ENCODE results near the gene ADSS1. TPM values are rescaled to one million over a fixed set of nuclear protein-coding genes. Genes with fewer than 3 reads are reported as not detected.

ADSS1 gene
- total RNA-seq, 1 donor from 2014 or later: 215 TPM

- ATAC-seq (ENCODE audit: poor library complexity): peak; percentile 97
- intact Hi-C loops (cut with DNase I): no loop called here
Observed at GRCh38 chr14:104752735-104753527, 28.9 kb downstream of the ADSS1 start, which contains the start of gene SIVA1. Gene SIVA1 (plus strand): TSS chr14:104753147. CDS start chr14:104753202, 55 bp downstream.

GRCh38 chr14:104753528-104754212 is 29.6 kb downstream of the ADSS1 start:
- DNase-seq (peak; percentile 56), ATAC-seq (ENCODE audit: poor library complexity) (no peak)
- intact Hi-C loops (cut with DNase I): no loop called here

More at GRCh38 chr14:104752735-104753527, 28.9 kb downstream of the ADSS1 start, which contains the start of gene SIVA1:
- peak; percentile 100 for DNase-seq

- no peak for ATAC-seq (ENCODE audit: poor library complexity)
- no peak for DNase-seq
- intact Hi-C loops (cut with DNase I): no loop called here
Observed at GRCh38 chr14:104754213-104754851, 30.3 kb downstream of the ADSS1 start.

DNA sequence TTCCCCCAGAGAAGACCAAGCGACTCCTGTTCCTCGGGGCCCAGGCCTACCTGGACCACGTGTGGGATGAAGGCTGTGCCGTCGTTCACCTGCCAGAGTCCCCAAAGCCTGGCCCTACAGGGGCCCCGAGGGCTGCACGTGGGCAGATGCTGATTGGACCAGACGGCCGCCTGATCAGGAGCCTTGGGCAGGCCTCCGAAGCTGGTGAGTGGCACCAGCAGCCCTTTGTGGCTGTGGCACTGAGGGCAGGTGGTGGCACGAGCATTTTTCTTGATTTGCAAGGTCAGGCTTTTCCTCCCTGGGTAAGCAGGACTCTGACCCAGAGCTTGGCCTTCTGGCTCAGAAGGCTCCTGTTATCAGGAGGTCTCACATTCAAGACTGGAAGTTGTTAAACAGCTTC is 31.6 kb downstream of the ADSS1 start:
- no peak for DNase-seq
- ATAC-seq (ENCODE audit: poor library complexity): no peak
- intact Hi-C loops (cut with DNase I): no loop called here

- no peak for ATAC-seq (ENCODE audit: poor library complexity)
- no peak for DNase-seq
- intact Hi-C loops (cut with DNase I): no loop called here
Observed at GRCh38 chr14:104756477-104757237, 32.6 kb downstream of the ADSS1 start.

DNA sequence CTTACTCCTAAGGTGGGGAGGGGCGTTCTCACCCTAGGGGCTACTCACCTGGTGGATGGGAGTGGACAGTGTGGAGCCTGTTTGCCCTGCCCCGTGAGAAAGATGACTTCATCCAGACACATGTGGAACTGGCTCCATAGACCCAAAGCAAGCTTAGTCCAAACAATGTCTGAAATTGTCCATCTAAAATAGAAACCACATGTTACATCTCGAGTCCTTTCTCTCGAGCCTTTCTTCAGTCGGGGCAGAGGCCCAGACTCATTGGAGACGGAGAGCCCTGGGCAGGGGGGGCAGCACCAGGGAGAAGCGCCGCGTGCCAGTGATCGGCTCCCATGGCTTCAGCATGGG is 33.2 kb downstream of the ADSS1 start:
- no peak for DNase-seq
- intact Hi-C loops (cut with DNase I): no loop called here
- no peak for ATAC-seq (ENCODE audit: poor library complexity)

- ATAC-seq (ENCODE audit: poor library complexity) (no peak), DNase-seq (no peak)
- intact Hi-C loops (cut with DNase I): no loop called here
Observed at GRCh38 chr14:104757681-104758392, 33.8 kb downstream of the ADSS1 start.

GRCh38 chr14:104758981-104759969 is 35.2 kb downstream of the ADSS1 start:
- ATAC-seq (ENCODE audit: poor library complexity) (no peak), DNase-seq (no peak)
- intact Hi-C loops (cut with DNase I): no loop called here

DNA sequence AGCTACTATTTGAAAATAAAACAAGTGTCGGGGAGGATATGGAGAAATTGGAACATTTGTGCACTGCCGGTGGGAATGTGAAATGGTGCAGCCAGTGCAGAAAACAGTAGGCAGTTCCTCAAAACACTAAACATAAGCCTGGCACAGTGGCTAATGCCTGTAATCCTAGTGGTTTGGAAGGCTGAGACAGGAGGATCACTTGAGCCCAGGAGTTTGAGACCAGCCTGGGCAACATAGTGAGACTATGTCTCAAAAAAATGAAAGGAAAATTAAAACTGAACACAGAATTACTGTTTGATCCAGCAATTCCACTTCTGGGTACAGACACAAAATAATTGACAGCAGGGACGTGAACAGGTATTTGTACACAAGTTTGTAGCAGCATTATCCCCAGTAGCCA is 41.5 kb downstream of the ADSS1 start:
- intact Hi-C loops (cut with DNase I): no loop called here
- no peak for DNase-seq
- no peak for ATAC-seq (ENCODE audit: poor library complexity)

- intact Hi-C loops (cut with DNase I): no loop called here
- no peak for ATAC-seq (ENCODE audit: poor library complexity)
- DNase-seq: no peak
Observed at GRCh38 chr14:104766256-104766862, 42.3 kb downstream of the ADSS1 start.

- intact Hi-C loops (cut with DNase I): no loop called here
- ATAC-seq (ENCODE audit: poor library complexity): no peak
- no peak for DNase-seq
Observed at GRCh38 chr14:104766863-104767633, 43.0 kb downstream of the ADSS1 start.

DNA sequence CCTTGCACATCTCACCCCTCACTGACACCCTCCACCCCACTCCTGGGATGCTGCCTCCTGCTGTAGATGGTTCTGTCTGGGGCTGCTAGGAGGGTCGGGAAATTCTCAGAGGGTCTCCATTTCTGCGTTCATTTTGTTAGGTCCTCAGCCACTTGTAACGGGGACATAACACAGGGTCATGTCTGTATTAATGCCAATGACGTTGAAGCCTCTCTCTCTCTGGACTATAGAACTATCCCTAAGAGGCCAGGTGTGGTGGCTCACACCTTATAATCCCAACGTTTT is 43.5 kb downstream of the ADSS1 start:
- ATAC-seq (ENCODE audit: poor library complexity) (no peak), DNase-seq (no peak)
- intact Hi-C loops (cut with DNase I): no loop called here

DNA sequence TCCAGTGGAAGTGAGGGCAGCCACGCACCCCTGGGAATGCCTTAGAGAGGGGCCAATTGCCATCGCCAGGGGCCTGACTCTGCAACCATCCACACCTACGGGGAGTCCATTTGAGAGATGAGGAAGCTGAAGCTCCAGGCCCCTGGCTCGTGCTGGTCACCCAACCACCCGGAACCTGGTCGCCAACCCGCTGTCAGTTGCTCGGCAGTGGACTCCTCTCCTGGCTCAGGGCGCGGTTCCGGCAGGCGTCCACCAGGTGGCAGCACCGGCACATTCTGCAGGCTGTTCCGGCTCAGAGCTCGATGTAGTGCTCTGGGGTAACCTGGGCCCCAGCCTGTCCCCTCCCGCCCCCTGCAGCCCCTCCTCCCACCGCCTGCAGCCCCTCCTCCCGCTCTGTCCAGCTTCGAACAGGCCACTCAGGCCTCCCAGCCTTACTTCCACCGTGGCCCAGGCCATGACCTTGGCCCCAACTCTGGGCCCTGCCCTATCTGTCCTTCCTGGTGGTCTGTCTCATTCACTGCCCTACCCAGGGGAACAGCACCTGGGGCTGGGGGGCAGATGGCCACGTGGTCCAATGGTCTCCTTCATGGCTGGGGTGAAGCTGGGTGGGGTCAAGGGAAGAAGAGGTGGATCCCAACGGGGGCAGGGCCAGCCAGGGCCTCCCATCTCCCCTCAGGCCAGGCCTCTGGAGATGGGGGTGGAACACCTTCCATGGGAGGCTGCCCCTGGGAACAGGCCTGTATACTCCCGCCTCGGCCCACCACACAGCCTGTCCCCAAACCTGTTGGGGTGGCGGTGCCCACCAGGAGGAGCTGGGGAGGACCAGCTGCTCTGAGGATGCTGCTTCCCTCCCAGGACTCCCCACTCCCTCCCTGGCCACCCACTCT is 44.7 kb downstream of the ADSS1 start:
- ATAC-seq (ENCODE audit: poor library complexity) (peak; percentile 95), DNase-seq (peak; percentile 94)
- intact Hi-C loops (cut with DNase I): no loop called here

DNA sequence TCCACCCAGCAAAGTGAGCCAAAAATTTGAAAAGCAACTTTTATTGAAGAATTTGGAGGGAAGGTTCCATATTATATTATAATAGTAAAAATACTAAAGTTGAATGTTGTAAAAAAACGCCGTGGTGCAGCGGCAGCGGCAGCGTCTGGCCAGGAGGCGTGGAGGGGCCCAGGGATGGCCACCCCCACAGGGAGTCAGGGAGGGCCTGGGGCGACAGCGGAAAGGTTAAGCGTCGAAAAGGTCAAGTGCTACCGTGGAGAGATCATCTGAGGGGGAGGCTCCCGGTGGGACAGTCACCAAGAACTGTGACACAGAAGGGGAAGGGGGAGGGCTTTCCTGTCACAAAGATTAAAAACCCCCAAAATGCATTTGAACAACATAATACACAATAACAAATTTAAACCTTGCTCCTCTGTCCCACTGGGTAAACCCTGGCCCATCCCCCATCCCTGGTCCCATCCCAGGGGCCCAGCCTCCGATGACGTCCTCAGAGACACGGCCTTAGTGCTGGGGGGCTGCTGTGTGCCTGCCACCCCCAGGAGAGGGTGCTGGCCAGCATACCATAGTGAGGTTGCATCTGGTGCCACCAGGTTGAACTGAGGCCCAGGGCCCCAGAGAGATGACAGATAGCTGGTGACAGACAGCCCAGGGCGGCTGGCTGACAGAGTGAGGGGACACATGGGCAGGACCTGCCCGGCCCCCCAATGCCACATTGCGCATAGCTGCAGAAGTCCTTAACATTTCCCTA is 45.5 kb downstream of the ADSS1 start:
- DNase-seq: no peak
- intact Hi-C loops (cut with DNase I): no loop called here
- no peak for ATAC-seq (ENCODE audit: poor library complexity)

DNA sequence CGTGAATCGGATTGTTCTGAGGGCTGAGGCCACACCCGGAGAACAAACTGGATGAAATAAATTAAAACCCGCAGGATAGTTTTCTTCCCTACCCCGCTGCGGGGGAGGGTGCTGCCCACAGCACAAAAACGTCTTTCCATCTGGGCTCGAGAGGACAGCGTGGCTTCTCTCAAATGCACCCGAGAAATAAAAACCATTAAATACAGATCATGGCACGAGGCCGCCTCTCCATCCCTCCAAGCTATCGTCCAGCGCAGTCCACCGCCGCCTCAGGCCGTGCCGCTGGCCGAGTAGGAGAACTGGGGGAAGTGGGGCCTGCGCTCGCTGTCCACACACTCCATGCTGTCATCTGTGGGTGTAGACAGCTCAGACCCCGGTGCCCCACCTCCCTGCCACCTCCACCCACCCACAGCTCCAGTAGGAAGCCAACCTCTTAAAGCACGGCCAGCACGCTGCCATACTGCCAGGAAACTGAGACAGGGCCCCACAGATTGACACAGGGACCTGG is 46.1 kb downstream of the ADSS1 start:
- intact Hi-C loops (cut with DNase I): no loop called here
- no peak for DNase-seq
- ATAC-seq (ENCODE audit: poor library complexity): no peak

Measured in Right ventricle myocardium superior (tissue), 1 donor.